GM18519 (cell line): ENCODE measurements around the gene SLAMF1.
"Not testable (repeated sequence)": the region's sequence is repeated elsewhere in the genome, so short reads cannot be mapped to it uniquely, and the experiment has no call there.

Source experiments
- ATAC-seq: cut with Tn5 transposase; IDR thresholded peaks from one replicate; pipeline ENCODE4 v1.9.1; 2021; ENCODE audit warnings: mild to moderate bottlenecking, moderate library complexity; ENCODE audit not compliant: unreplicated experiment, low FRiP score

SLAMF1 gene, protein sequence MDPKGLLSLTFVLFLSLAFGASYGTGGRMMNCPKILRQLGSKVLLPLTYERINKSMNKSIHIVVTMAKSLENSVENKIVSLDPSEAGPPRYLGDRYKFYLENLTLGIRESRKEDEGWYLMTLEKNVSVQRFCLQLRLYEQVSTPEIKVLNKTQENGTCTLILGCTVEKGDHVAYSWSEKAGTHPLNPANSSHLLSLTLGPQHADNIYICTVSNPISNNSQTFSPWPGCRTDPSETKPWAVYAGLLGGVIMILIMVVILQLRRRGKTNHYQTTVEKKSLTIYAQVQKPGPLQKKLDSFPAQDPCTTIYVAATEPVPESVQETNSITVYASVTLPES

DNA sequence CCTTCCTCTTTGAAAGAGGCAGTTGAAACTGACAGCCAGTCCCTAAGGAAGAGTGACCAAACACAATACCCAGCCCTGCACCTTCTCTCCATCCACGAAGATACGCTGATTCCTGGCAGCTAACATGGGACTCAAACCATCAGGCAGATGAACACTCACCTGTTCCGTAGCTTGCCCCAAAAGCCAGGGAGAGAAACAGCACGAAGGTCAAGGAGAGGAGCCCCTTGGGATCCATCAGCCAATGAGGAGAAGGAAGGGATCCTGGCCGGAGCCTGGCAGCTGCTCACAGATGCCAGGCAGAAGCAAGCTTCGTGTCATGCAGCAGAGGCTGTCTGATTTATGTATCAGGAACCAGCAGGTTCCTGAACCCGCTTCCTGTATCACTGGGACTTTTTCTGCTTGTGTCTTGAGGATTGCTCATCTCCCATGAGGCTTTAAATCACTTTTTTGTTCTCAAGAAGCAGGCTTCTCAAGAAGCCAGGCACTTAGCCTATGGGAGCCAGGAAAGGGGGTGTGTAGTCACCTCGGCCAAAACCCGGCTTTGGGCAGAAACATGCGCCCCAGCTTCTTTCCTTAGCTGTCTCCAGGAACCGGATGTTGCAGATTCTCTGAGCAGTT is at the start of gene SLAMF1:
TSS of gene SLAMF1 (minus strand) at position 334 of the 618 bp plus-strand sequence. CDS start at position 235, 99 bp downstream.
- ATAC-seq = peak; percentile 33

DNA sequence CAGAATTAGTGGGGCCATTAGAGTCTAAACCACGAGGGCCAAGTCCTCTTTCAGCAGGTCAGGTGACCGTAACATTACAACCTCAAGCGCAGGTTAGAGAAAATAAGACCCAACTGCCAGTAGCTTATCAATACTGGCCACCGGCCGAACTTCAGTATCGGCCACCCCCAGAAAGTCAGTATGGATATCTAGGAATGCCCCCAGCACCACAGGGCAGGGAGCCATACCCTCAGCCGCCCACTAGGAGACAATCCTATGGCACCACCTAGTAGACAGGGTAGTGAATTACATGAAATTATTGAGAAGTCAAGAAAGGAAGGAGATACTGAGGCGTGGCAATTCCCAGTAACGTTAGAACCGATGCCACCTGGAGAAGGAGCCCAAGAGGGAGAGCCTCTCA is 45.5 kb upstream of the SLAMF1 start:
- not testable (repeated sequence) for ATAC-seq

DNA sequence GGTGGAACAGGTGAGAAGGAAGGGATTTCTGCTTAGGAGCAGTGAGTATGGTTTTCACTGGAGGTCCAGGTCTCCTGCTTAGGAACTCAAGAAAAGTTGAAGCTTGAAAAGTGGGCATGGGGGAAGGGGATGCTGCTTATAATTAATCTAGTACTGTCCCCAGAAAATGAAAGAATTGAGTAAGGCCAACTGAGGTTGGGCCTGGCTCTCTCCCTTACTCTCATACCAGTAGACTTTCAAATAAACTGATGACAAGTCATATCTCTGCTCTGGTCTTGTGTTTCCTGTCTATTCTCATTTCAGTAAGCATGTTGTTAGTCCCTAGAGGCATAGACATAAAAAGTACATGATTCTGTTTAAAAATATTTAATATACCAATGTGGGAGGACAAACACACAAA is 38.4 kb upstream of the SLAMF1 start:
- no peak for ATAC-seq

DNA sequence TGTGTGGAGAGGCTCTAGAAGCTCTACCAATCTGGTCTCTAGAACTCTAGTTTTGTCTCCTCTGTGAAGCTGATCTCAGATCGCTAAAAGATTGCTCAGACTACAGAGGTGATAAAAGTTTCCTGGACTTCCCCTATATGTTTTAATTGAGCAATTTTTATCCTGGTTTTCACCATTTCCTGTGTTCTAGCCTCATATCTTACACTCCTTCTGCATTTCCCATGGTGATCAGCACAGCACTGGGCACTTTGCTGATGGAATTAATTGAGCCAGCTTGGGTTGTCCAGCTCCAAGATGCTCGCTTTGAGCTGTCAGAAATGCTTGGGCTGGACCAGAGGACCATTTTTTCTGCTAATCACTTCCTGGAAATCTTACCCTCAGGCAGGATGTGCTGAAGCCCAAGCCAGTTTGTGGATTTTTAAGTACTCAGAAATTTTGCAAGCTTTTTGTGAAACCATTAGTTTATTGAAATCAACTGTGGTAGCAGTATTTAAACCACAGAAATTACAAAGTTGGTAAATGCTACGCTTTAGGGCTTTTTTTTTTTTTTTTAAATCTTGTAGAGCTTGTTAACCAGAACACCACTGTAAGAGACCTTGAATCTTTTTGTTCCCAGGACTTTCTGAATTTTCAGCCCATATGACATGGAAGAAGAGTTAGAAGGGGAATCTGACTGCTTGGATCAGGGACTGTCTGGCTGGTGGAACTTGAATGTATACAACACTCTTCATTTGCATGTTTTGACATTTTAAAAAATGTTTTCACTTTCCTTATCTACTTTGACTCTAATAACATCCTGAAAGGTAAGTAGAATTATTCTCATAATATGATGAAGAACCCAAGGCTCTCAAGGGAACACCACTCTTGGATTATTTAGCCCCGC is 36.4 kb upstream of the SLAMF1 start:
- ATAC-seq = no peak

DNA sequence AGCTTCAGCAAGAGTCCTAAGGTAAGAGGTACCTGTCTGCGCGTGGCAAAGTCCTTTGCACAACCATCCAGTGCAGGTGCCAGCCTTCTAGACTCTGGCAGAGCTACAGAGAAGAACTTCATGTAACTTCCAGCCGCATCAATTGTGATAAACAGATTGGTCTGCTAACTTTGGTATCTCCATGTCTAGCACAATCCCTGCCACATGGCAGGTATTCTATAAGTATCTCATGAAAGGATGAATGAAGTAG is 35.0 kb upstream of the SLAMF1 start:
- no peak for ATAC-seq

DNA sequence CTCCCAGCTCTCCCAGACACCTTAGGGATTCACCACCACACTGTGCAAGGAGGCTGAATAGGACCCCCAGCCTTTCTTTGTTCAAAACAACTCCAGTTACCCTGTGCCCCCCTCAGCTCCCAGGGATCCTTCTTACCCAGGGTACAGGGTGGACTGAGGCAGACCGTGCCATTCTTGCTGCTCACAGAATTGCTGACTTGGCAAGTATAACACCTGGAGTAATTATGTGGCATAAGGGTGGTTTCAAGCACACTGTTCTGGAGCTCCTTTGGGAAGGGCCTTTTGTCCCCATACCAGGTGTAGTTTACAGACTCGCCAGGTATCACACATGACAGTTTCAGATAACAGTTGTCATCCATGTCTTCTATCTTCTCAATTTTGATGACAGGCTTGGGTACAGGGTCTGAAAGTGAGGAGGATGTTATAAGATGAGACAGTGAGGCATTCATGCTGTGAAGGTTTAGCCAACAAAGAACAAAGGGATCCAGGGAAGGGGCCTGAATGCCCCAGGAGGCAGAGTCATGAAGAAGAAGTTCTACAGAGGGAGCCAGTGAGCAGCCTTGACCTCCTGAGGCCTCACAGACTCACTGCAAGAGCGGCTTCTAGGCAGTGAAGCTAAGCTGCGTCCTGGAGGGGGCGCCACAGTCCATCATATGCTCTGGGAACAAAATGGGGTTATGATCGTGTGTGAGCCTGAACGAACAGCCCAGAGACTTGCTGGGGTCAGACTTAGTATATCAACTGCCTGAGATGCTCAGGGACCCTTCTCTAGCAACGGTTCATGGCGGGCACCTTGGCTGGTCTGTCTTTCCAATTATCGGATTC is 34.4 kb upstream of the SLAMF1 start:
- no peak for ATAC-seq

DNA sequence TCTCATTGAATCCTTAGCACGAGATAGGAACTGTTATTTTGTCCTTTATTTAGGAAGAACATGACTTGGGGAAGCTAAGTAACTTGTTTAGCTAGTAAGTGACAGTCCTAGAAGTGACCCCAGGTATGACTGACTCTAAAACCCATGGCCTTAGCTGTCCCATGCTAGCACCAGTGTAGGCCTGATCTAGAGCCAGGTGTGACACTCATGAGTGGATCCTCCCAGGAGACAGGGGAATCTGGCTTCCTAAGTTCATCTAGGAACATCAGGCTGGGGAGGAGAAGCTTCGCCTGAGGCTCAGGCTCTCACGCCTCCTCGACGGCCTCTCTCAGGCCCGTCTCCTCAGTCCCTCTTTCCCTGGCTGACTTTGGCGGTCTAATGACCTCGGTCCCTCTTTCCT is 33.6 kb upstream of the SLAMF1 start:
- ATAC-seq = no peak

DNA sequence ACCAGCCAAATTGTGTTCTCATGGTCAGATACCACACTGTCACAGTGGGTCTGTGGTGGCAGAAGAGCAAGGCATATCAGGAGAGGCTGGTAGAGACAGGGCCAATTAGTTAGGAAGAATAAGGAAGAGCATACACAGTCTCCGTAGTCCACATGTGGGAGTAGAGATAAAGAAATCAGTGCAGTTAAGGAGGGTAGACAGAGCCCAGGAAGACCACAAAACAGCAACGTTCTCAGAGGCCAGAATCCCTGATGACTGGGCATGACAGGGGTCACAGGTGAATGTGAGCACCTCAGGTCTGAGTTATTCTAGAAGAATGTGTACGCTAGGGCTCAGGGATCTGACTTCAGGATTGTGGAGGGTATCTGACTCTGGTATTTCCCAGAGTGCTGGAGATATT is 33.0 kb upstream of the SLAMF1 start:
- no peak for ATAC-seq

DNA sequence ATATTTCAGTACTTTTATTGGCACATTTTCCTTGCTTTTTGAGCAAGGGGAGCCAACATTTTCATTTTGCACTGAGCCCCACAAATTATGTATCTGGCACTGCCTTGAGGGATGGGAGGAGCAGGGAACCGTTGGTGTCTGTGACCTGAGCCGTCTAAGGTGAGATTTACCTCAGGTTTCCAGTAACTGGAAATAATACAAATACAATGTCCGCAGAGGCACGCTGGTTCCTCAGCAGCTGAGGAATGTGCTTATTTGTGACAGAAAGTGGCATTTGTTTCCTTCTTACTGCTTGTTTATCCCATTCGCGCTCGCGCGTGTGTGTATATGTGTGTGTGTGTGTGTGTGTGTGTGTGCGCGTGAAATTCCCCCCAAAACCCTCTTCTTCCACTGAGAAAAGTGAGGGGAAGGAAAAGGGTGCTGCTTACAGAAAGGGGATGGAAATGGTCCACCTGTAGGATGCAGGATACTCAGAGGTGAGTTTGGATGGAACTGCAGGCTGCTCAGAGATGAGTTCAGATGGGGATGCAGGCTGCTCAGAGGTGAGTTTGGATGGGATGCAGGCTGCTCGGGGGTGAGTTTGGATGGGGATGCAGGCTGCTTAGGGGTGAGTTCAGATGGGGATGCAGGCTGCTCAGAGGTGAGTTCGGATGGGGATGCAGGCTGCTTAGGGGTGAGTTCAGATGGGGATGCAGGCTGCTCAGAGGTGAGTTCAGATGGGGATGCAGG is 30.2 kb upstream of the SLAMF1 start:
- no peak for ATAC-seq

DNA sequence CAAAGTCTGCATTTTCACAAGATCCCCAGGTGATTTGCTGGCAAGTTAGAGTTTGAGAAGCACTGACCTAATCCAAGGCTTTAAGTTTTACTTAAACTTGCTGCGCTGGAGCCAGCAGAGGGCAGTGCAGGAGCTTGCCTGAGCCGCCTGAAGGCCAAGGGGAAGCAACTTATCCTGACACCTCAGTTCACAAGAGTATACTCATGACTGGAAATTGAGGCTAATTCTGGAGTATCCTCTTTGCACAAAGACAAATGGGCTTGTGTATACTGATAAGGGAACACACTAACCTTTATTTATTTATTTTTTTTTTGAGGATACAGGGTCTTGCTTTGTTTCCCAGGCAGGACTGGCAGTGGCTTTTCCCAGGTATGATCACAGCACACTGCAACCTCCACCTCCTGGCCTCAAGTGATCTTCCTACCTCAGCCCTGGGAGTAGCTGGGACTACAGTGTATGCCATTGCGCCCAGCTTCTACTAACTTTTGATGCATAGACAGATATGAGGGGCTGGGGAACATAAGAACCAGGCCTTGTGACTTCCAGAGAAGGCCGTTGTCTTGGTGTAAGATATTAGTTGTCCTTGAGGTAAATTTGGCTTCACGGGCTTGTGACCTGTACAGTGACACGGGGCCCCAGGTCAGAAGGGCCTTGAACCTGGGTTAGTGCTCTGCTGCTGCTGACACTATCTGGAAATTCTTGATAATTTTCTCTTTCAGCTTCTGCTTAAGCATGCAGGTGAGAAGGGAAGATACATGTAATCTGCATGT is 29.0 kb upstream of the SLAMF1 start:
- peak; percentile 43 for ATAC-seq

DNA sequence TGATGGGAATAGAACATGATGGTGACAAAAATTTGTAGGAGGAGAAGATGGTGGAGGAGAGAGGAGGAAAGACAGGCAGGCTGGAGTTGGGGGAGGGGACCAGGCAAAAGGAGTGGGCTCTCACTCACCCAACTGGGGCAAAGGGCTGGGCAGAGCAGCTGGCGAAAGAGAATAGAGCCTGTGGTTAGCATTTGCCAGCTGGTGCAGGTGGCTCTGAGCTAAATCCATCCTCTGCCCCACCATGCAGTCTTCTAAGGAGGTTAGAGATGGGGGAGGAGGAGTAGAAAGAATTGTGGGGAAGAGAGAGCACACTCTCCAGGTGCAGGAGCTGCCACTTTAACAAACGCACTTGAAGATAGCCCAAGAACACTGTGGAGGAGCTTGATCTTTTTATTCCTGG is 27.6 kb upstream of the SLAMF1 start:
- ATAC-seq = no peak

DNA sequence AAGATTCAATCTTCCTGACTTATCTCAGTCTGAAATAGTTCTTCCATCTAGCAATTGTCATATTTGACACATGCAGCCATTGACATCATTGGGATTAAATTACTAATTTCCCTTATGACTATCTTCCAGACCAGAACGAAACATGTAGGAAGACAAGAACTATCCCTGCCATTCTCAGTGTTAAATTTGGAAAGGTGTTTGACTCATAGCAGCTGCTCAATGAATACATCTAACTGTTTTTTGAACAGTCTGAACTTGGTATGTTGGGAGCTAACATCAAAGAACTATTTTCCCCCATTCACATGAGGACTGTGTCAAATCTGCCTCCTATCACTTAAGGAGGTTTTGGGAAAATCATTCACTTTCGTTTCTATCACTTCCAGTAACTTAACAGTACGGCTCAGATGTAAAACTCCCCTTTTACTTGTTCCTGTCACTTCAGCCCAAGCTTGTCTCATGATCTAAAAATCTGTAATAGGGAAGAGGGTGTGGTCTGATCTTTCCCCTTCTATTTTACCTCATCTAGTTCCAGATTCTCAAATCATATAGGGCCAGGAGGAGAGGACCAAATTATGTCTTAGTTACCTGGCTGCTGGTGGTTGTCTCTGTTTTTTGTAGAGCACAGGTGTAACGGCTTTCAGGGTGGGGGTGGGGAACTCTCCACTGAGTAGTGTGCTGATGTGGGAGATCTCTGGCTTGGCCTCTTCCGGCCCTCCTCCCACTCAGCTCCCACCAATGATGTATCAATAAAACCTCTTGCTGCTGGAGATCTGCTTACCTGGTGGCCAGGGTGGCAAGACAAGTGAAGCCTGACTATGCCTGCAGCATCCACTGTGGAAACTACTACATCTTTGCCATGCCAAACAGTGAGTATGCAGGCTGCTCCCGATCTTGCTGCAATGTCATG is 26.2 kb upstream of the SLAMF1 start:
- no peak for ATAC-seq

DNA sequence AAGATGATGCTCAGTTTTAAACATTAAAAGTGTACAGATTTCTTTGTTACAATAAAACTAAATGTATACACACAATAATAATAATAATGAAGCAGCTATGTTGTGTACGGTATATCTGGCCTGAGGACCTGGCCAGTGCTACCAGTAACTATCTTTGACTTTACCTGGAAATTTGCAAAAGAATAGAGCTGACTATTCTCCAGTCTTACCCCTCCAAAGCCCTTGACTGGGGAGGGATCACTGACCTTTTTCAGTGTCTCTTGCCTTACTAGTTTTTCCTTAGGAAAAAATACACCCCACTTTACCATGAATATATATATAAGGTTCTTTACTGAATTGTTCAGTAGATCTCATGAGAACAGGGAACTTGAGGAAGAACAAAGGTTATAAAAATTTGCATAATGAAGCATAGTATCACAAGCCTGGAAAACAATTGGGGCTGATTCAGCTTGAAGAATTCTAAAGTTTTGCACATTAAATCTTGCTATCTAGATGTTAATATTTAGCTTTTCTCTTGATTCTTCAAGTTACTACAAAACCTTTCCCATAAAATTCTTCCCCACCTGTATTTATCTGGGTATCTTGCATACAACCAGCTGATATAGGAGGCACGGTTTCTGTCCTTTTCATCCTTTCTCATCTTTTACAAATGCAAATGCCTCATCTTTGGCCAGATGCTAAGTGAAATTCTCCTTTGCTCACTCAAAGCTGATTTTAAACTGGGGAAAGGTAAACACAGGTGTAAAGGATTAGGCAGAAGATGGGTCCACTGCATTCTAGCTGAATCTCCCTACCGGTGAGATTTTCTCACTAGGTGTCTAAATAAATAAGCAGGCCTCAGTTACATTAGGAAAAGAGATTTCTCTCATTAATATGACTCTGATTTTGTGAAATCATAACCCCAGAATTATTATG is 25.0 kb upstream of the SLAMF1 start:
- no peak for ATAC-seq

DNA sequence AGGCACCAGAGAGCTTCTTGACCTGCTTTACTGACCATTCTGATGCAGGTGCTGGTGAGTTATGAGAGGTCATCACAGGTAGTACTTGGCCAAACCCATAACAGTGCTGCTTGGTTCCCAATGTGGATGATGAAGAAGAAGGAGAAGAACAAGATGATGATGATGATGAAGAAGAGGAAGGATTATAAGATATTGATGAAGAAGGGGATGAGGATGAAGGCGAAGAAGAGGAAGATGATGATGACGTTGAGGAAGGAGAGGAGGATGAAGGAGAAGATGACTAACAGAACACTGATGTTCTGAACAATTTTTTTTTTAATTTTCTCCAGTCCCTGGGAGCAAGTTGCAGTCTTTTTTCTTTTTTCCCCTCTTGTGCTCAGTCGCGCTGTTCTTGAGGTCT is 23.9 kb upstream of the SLAMF1 start:
- ATAC-seq = no peak

DNA sequence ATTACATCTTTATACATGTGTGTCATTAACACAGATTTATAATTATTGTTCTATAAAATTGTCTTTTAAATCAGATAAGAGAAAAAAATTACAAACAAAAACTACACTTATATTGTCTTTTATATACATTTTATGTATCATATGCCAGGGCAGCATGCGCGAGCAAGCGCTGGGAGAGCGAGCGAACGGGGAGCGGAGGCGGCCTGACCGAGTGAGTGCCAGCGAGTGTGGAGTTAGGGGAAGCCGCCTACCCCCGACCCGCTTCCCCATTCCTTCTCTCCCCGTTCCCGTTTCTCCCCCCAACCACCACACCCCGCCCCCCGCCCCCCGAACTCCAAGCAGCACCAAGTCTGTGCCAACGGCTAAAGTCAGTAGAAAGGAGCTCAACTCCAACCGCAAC is 23.0 kb upstream of the SLAMF1 start:
- no peak for ATAC-seq

DNA sequence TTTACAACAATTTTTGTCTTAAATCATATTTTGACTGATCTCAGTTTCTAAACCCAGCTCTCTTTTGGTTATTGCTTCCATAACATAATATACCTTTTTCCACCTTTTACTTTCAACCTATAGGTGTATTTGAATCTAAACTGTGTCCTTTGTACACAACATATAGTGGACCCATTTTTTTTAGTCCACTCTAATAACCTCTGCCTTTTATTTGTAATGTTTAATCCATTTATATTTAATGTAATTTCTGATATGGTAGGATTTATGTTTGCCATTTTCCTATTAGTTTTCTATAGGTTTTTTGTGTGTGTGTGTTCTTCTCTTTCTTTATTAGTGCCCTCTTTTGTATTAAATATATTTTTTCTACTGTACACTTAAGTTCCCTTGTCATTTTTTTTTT is 22.4 kb upstream of the SLAMF1 start:
- ATAC-seq = no peak

DNA sequence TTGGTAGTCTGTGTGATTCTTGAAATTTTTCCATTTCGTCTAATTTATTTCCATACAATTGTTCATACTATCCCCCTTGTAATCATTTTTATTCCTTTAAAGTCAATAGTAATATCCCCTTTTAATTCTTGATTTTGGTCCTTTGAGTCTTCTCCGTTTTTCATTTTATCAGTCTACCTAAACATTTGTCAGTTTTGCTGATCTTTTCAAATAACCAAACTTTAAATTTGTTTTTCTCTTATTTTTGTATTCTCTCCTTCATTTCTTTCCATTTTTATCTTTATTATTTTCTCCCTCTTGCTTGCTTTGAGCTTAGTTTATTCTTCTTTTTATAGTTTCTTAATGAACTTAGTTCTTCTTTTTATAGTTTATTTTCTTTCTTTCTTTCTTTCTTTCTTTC is 21.1 kb upstream of the SLAMF1 start:
- ATAC-seq = no peak
